ENCODE data around the gene NME1. TPM values are rescaled to one million over a fixed set of nuclear protein-coding genes. Genes with fewer than 3 reads are reported as not detected.
A peak's percentile ranks its signal among the peaks of the same experiment; 100 is the strongest.

The NME1 gene
- total and polyA plus RNA-seq, 2 donors (not counting 3 experiments of a cell fraction or from before 2014, with no cell fraction given) = 214 to 326 TPM

DNA sequence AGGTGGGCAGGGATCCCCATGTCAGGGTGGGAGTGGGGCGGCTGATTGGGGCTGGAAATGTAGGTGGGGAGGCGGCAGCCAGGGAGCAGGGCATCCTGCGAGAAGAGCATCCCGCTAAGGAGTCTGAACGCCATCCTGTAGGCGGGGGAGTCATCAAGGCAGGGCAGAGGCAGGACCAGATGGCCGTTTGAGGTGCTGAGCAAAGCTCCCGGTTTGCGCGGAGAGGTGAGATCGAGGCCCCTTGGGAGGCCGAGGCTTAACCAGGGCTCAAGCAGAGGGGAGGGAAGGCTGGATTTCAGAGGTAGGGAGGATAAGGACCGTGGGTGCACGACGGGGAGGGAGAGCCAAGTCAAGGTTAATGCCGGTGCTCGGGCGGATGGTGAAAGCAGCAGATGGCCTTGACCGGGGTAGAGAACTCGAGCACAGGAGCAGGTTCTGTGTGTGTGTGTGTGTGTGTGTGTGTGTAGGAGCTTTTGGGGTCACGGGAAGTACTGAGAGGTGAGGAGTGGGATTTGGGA is 12.4 kb downstream of the NME1 start:
- no peak for DNase-seq (ENCODE audit: low read depth, low spot score)
- dilution Hi-C loops (cut with MboI; ENCODE audit: extremely low pct_ligation_motif_present, low sequenced_read_pairs) (no loop called here), intact Hi-C loops (cut with micrococcal nuclease) (loop anchor here (1.0 kb wide), 2 partner anchors 12 to 95 kb away; partner anchors contain the start of genes MBTD1, NME1 and UTP18)
- Histone ChIP-seq H3K9me1 (replicated peaks; ENCODE audit: control insufficient read depth, extremely low read depth, insufficient read depth, low read length) (no peaks in the 10 kb centered on the region), H3K4me3 (replicated peaks in 1 of 3; ENCODE audit: insufficient read depth in 1 of 3, low read depth in 1 of 3, low read length in 3 of 3) (peak overlapping the region; percentile 35 to 59 (median 45)), H3K27ac (ENCODE audit: insufficient read depth, low read depth, low read length) (peak overlapping the region; percentile 67), H3K36me3 (ENCODE audit: control insufficient read depth in 2 of 2, extremely low read depth in 1 of 2, insufficient read depth in 2 of 2, low read length in 2 of 2) (peaks cover 13 to 17% of the 10 kb centered on the region in 2 experiments), H4K20me1 (replicated peaks; ENCODE audit: control insufficient read depth, extremely low read depth, insufficient read depth, low read length) (no peaks in the 10 kb centered on the region), H3K27me3 (ENCODE audit: control insufficient read depth in 2 of 2, insufficient read depth in 2 of 2, low read length in 2 of 2) (no peaks in the 10 kb centered on the region), H2AFZ (ENCODE audit: low read depth, low read length) (peak overlapping the region; percentile 96), H3K9me3 (replicated peaks; ENCODE audit: control insufficient read depth, insufficient read depth, low read length) (no peaks in the 10 kb centered on the region), H3K9ac (replicated peaks; ENCODE audit: extremely low read depth, insufficient read depth, low read length) (peak overlapping the region; percentile 84), H3K4me2 (ENCODE audit: insufficient read depth, low read length) (peak overlapping the region; percentile 77), H3K4me1 (ENCODE audit: control insufficient read depth, extremely low read depth, insufficient read depth, low read length) (peaks cover 16% of the 10 kb centered on the region), H3K79me2 (ENCODE audit: control insufficient read depth, insufficient read depth, low read length) (peaks cover 24% of the 10 kb centered on the region)
- ChIA-PET CTCF (interaction anchor here (0.6 to 2.1 kb wide), 10 partner anchors 10 to 409 kb away, joined by 3 to 8 read pairs (median 5); partner anchors contain the start of genes NME1, SPAG9 and UTP18), POLR2A (interaction anchor here (0.6 to 1.0 kb wide), 2 partner anchors 45 to 299 kb away, joined by 3 read pairs; partner anchors contain the start of genes SPAG9 and TOB1)
- FAIRE-seq = no peak
- BruUV-seq (replicated peaks) = TSS peak; percentile 62
- TF ChIP-seq MYC (IDR thresholded peaks at IDR 0.05; ENCODE audit: low read depth, low read length) = no peak
- TF ChIP-seq POLR2A (IDR thresholded peaks at IDR 0.05; ENCODE audit: low read depth, low read length) = no peak
- TF ChIP-seq POLR2AphosphoS5 (IDR thresholded peaks at IDR 0.05; ENCODE audit: insufficient read depth, low read depth, low read length) = peak; percentile 74
- TF ChIP-seq, protein P1, sequence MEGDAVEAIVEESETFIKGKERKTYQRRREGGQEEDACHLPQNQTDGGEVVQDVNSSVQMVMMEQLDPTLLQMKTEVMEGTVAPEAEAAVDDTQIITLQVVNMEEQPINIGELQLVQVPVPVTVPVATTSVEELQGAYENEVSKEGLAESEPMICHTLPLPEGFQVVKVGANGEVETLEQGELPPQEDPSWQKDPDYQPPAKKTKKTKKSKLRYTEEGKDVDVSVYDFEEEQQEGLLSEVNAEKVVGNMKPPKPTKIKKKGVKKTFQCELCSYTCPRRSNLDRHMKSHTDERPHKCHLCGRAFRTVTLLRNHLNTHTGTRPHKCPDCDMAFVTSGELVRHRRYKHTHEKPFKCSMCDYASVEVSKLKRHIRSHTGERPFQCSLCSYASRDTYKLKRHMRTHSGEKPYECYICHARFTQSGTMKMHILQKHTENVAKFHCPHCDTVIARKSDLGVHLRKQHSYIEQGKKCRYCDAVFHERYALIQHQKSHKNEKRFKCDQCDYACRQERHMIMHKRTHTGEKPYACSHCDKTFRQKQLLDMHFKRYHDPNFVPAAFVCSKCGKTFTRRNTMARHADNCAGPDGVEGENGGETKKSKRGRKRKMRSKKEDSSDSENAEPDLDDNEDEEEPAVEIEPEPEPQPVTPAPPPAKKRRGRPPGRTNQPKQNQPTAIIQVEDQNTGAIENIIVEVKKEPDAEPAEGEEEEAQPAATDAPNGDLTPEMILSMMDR (IDR thresholded peaks at IDR 0.05; ENCODE audit: extremely low read depth in 1 of 2, insufficient read depth in 1 of 2, low read depth in 1 of 2, low read length in 2 of 2) = no peak
